KOPT-K1 (cell line): Measurements from ENCODE around the gene TMCC3.
"Not testable (repeated sequence)": the region's sequence is repeated elsewhere in the genome, so short reads cannot be mapped to it uniquely, and the experiment has no call there.

Experiments
- H3K27ac ChIP-seq: fragments of 200-600 bp; sonication (generic); 2 replicates; pipeline ENCODE4 v1.5.1; 2016; ENCODE audit warnings: antibody characterized with exemption, mild to moderate bottlenecking, low read depth, low read length; ENCODE audit not compliant: poor library complexity, severe bottlenecking
- H3K36me3 ChIP-seq: fragments of 200-600 bp; sonication (generic); 2 replicates; pipeline ENCODE4 v1.5.1; 2017; ENCODE audit warnings: antibody characterized with exemption, mild to moderate bottlenecking, low read length, moderate library complexity; ENCODE audit not compliant: insufficient read depth
- H3K9me3 ChIP-seq: fragments of 200-600 bp; sonication (generic); 2 replicates; pipeline ENCODE4 v1.5.1; 2017; ENCODE audit warnings: antibody characterized with exemption, low read length, mild to moderate bottlenecking; ENCODE audit not compliant: insufficient read depth, poor library complexity, severe bottlenecking

The TMCC3 gene

GRCh38 chr12:94560431-94561221, 89.7 kb downstream of the TMCC3 start:
- no peaks in the 10 kb centered on the region for H3K36me3 ChIP-seq
- no peaks in the 10 kb centered on the region for H3K9me3 ChIP-seq
- no peak overlapping the region for H3K27ac ChIP-seq

- H3K27ac ChIP-seq: no peak overlapping the region
- H3K36me3 ChIP-seq: no peaks in the 10 kb centered on the region
- no peaks in the 10 kb centered on the region for H3K9me3 ChIP-seq
Observed at GRCh38 chr12:94558612-94559011, 91.7 kb downstream of the TMCC3 start.

GRCh38 chr12:94557746-94558295, 92.5 kb downstream of the TMCC3 start:
- H3K36me3 ChIP-seq: no peaks in the 10 kb centered on the region
- no peaks in the 10 kb centered on the region for H3K9me3 ChIP-seq
- no peak overlapping the region for H3K27ac ChIP-seq

- Histone ChIP-seq H3K27ac (no peak overlapping the region), H3K36me3 (no peaks in the 10 kb centered on the region), H3K9me3 (no peaks in the 10 kb centered on the region)
Observed at GRCh38 chr12:94555687-94556086, 94.7 kb downstream of the TMCC3 start.

- Histone ChIP-seq H3K36me3 (no peaks in the 10 kb centered on the region), H3K9me3 (no peaks in the 10 kb centered on the region), H3K27ac (no peak overlapping the region)
Observed at GRCh38 chr12:94553875-94554274, 96.5 kb downstream of the TMCC3 start.

GRCh38 chr12:94553130-94553519, 97.2 kb downstream of the TMCC3 start:
- H3K36me3 ChIP-seq: no peaks in the 10 kb centered on the region
- H3K9me3 ChIP-seq: no peaks in the 10 kb centered on the region
- no peak overlapping the region for H3K27ac ChIP-seq

- H3K36me3 ChIP-seq: no peaks in the 10 kb centered on the region
- H3K27ac ChIP-seq: no peak overlapping the region
- H3K9me3 ChIP-seq: peaks cover 9% of the 10 kb centered on the region
Observed at GRCh38 chr12:94551810-94552209, 98.5 kb downstream of the TMCC3 start.

- Histone ChIP-seq H3K27ac (no peak overlapping the region), H3K36me3 (no peaks in the 10 kb centered on the region), H3K9me3 (peaks cover 18% of the 10 kb centered on the region)
Observed at GRCh38 chr12:94550964-94551363, 99.4 kb downstream of the TMCC3 start.

- H3K9me3 ChIP-seq: peaks cover 20% of the 10 kb centered on the region
- not testable (repeated sequence) for H3K36me3 ChIP-seq, H3K27ac ChIP-seq
Observed at GRCh38 chr12:94548833-94549232, 101.5 kb downstream of the TMCC3 start.

- Histone ChIP-seq H3K9me3 (peaks cover 20% of the 10 kb centered on the region), H3K27ac (no peak overlapping the region), H3K36me3 (no peaks in the 10 kb centered on the region)
Observed at GRCh38 chr12:94545935-94546771, 104.2 kb downstream of the TMCC3 start.

GRCh38 chr12:94544355-94544754, 106.0 kb downstream of the TMCC3 start:
- peaks cover 20% of the 10 kb centered on the region for H3K9me3 ChIP-seq
- H3K36me3 ChIP-seq: no peaks in the 10 kb centered on the region
- H3K27ac ChIP-seq: no peak overlapping the region

- no peak overlapping the region for H3K27ac ChIP-seq
- H3K9me3 ChIP-seq: no peaks in the 10 kb centered on the region
- no peaks in the 10 kb centered on the region for H3K36me3 ChIP-seq
Observed at GRCh38 chr12:94538318-94538717, 112.0 kb downstream of the TMCC3 start.

- Histone ChIP-seq H3K9me3 (no peaks in the 10 kb centered on the region), H3K27ac (no peak overlapping the region), H3K36me3 (no peaks in the 10 kb centered on the region)
Observed at GRCh38 chr12:94536040-94536965, 114.1 kb downstream of the TMCC3 start.

- Histone ChIP-seq H3K36me3 (no peaks in the 10 kb centered on the region), H3K9me3 (no peaks in the 10 kb centered on the region), H3K27ac (no peak overlapping the region)
Observed at GRCh38 chr12:94535510-94535921, 114.8 kb downstream of the TMCC3 start.
